GM10847 (cell line): Measurements from ENCODE around the gene MPHOSPH9.

Experiments used
- POLR2A ChIP-seq: IDR thresholded peaks from 2 replicates; pipeline ENCODE4 v1.6.1; 2011; ENCODE audit not compliant: insufficient read length; ENCODE audit errors: extremely low read depth

The MPHOSPH9 gene

DNA sequence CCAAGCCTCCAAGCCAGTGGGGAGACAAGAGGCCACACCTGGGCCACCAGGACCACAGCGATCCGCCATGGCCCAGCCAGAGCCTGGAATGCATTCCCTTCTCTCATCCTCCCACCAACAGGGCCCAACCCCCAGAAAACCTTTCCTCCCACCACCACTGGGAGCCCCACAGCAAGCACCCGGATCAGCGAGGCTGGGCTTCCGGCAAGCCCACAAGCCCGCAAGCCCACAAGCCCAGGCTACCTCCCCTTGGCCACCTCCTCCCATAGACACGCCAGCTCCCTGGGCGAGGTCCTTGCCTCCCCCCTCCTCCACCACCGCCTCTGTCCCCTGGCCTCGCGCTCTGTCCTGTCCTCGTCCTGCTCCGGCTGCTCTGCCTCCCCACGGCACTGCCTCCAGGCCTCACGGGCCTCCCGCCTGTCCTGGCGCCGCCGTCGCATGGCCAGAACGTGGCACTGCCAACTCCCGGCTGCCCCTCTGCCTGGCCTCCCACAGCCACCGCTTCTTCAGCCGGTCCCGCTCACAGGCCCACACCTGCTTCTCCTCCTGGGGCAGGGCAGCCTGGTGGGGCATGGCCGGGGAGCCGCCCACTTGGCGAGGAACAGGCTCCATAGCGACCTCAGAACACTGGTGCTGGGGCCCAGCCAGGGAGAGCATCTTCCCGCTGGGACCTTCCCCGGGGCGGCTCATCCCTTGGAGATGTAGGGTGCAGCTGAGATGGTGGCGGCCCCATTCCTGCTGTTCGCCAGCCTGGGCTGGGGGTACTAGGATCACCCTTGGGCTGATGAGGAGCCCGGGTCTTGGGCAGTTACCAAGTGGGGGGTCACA is 33.1 kb upstream of the MPHOSPH9 start:
- no peak for TF ChIP-seq POLR2A

DNA sequence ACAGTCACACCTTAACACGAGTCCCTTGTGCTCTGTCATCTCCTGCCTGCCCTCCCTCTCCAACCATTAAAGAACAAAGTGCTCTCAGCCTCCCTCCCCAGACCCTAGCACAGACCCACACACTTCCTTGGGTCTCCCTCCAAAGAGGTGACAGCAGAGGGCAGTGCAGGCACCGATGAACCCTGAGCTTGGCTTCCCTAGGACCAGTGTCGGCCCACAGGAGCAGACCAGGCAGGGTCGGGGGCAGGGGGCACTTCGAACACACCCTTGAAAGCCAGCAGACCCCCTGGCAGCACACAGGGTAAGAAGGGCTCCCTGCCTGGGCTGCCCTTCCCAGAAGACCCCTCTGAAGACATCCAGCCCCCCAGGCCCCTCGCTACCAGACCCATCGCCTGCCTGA is 31.7 kb upstream of the MPHOSPH9 start:
- no peak for TF ChIP-seq POLR2A

DNA sequence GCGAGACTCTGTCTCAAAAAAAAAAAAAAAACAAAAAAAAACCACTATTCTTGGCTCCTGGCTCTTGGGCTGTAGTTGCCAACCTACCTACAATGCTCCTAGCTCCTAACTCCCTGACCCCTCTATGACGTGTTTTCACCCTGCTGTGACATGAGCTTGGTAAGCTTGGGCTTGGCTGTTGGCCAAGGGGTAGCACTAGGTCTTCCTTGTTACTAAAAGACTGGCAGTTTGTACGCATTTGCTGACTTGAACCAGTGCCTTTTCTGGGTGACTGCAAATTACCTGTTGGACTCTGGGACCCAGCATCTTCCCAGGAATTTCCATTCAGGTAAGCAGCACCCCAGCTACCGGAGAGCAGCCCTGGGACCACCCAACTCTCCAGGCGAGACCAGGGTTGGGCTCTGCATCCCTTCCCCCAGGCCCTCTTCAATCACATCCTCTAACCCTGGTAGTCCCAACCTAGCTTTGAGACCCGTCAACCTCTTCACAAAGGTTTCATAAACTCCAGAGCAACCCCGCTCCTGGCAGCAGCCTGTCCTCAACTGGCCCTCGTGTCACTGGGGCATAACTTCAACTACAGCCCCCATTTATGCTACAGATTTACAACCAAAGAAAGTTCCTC is 30.4 kb upstream of the MPHOSPH9 start:
- no peak for TF ChIP-seq POLR2A

DNA sequence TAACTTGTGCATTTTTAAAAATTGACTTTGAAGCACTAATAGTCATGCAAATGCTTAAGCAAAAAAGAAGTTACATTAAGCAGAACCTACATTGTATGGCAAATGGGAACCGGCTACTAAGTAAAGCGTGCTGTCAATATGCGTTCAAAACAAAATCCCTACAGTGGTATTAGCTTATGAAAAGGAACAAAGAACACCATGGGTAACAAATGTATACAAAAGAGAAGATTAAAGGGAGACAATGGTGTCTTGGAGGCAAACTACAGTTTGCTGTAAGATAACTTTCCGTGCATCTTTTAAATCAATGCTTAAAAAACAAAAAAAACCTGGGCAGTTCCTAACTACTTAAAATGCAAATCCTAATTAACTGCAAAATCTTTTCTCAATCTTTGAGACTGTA is 28.3 kb upstream of the MPHOSPH9 start:
- no peak for TF ChIP-seq POLR2A

DNA sequence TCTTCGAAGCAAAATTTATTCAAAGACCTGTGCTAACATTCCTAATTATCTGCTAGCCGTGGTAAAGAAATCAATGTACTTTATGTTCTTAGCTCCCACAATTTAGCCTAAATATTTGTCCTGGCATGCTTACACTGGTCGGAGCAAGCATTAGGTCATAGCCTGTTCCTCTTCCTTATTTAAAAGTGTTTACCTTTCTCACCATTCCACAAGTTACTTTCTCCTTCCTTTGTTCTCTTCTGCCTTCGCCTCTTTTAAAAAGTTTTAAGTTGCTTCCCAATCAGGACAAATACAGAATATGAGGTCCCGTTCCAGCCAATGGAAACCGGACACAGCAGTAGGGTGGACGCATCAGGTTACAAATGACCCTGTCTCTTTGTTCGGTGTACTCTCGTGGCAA is 27.1 kb upstream of the MPHOSPH9 start:
- TF ChIP-seq POLR2A: no peak

DNA sequence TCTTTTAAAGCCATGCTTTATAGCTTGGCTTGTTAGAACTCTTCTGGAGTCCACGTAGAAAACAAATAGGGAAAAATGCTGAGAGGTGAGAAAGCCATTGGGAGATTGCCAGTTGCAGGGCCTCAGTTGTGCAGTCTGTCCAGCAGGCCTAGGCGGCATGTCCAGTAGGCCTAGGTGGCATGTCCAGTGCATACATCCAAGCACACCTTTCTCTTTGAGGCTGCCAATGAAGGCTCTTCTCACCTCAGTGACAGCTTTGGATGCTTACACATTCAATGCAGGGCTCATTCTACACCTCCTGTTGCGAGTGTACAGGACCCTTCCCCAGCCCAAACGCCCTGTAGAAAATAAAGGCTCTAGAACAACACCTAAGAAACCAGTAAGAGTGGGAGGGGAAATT is 25.7 kb upstream of the MPHOSPH9 start:
- TF ChIP-seq POLR2A: no peak

DNA sequence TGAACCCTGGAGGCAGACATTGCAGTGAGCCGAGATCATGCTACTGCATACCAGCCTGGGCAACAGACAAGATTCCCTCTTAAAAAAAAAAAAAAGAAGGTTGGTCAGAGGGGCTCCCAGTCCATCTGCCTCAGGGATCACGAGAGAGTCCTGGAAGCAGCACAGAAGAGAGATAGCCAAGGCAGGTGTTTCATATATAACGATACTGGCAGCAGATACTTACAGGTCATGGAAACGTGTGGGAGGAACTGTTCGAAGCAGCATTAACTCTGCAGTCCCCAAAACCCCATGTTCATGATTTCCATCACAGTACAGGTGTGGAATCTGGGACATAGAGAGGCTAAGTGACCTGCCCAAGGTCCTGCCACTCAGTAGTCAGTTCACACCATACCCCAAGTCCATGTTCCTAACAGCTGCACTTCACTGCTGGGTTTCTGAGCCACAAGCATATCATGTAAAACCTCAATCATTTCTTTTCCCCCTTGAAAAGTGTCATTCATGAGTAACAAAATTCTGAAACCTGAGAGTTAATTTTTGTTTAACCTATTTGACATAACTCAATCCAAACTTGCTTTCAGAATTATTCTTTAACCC is 22.0 kb upstream of the MPHOSPH9 start:
- TF ChIP-seq POLR2A: no peak

DNA sequence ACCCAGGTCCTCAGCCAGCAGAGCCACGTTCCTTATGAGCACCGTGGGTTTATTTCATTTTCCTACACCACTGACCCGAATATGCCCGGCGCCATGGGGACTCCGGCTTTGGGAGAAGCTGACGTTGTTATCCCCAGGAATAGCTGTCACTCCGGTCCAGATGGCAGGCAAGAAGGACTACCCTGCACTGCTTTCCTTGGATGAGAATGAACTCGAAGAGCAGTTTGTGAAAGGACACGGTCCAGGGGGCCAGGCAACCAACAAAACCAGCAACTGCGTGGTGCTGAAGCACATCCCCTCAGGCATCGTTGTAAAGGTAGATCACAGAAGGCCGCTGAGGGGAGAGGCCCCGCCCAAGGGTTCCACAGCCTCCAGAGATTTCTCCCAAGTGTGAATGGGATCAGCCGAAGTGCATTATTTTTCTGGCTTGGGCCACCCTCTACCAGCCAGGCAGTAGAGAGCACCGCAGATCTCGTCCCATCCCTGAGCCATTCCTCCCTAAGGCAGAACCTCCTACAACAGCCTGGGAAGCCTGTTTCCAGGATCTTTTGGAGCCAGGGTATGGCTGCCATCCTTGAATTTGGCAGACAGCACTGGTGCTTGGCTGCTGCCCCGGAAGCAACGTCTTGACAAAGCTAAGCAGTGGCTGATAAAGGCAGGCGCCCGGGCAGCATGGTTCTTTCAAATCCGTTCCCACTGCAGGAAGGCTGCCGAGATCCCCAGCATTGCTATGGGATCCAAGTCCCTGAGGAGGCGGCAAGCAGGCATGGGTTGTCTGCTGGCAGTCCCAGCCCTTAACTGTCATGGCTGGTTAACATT is 20.9 kb upstream of the MPHOSPH9 start:
- TF ChIP-seq POLR2A: no peak

DNA sequence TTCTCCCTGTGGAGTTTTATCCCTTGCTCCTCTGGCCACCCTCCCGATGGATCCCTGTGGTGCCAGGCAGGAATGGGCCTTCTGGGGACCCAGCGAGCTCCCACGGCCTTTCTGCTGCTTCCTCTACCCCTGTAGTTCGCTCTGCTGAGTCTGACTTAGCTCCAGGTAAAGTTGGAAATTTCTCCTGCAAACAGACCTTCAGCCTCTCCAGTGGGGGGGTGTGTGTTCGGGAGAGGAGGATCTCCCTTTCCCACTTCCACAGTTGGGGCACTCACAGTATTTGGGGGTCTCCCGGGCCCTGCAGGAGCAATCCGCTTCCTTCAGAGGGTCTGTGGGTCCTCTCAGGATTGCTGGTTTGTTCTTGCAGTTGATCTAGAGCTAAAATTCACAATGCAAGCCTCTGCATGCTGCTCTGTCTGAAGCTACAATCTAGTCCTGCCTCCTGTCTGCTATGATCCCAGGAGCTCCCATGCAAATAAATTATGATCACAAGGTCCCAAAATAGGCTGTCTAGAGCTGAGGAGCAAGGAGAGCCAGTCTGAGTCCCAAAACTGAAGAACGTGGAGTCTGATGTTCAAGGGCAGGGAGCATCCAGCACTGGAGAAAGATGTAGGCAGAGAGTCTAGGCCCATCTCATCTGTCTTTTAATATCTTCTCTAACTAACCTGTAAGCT is 18.6 kb upstream of the MPHOSPH9 start:
- TF ChIP-seq POLR2A: no peak

DNA sequence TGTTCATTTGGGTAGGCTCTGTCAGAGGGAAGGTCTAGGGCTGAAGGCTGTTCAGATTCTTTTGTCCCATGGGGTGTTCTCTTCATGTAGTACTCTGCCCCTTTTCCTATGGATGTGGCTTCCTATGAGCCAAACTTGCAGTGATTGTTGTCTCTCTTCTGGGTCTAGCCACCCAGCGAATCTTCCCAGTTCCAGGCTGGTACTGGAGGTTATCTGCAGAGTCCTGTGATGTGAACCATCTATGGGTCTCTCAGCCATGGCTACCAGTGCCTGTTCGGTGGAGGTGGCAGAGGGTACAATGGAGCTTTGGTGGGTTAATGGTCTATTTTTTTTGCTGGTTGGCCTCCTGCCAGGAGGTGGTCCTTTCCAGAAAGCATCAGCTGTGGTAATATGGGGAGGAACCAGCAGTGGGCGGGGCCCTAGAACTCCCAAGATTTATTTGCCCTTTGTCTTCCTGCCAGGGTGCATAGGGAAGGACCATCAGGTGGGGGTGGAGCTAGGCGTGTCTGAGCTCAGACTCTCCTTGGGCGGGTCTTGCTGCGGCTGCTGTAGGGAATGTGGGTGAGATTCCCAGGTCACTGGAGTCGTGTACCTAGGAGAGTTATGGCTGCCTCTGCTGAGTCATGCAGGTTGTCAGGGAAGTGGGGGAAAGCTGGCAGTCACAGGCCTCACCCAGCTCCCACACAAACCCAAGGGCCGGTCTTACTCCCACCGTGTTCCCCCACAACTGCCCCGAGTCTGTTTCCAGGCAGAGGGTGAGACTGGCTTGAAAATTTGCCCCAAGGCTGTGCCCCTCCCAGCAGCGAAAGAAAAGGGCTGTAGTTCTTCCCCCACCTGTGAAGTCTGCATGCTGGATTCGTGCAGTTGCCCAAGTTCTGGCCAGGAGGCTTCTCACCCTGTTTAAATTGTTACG is 17.8 kb upstream of the MPHOSPH9 start:
- TF ChIP-seq POLR2A: no peak

DNA sequence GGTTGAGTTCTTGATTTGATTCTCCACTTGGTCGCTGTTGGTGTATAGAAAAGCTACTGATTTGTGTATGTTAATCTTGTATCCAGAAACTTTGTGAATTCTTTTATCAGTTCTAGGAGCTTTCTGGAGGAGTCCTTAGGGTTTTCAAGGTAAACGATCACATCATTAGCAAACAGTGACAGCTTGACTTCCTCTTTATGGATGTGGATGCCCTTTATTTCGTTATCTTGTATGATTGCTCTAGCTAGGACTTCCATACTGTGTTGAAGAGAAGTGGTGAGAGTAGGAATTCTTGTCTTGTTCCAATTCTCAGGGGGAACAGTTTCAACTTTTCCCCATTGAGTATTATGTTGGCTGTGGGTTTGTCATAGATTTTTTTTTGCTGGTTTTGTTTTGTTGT is 12.7 kb upstream of the MPHOSPH9 start:
- no peak for TF ChIP-seq POLR2A

DNA sequence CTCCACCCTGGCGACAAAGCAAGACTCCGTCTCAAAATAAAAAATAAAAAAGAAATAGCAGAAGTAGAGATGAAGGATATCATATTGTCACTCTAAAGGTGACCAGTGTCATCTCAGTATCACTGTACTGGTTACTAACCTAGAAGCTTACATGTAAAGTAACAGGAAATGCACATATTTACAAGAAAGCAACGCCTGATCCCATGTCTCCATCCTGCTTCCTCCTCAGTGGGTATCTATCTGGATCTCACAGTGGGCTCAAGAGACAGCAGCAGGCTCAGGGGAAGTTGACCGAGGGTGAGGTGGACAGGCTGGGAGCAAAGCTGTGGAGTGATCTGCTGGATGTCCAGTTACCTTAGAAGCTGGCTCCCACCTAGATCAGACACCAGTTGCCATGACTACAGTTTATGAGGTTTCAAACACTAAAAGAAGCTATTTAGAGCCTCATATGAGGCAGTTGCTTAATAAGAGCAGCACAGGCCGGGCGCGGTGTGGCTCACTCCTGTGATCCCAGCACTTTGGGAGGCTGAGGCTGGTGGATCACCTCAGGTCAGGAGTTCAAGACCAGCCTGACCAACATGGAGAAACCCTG is 10.8 kb upstream of the MPHOSPH9 start:
- TF ChIP-seq POLR2A: no peak

DNA sequence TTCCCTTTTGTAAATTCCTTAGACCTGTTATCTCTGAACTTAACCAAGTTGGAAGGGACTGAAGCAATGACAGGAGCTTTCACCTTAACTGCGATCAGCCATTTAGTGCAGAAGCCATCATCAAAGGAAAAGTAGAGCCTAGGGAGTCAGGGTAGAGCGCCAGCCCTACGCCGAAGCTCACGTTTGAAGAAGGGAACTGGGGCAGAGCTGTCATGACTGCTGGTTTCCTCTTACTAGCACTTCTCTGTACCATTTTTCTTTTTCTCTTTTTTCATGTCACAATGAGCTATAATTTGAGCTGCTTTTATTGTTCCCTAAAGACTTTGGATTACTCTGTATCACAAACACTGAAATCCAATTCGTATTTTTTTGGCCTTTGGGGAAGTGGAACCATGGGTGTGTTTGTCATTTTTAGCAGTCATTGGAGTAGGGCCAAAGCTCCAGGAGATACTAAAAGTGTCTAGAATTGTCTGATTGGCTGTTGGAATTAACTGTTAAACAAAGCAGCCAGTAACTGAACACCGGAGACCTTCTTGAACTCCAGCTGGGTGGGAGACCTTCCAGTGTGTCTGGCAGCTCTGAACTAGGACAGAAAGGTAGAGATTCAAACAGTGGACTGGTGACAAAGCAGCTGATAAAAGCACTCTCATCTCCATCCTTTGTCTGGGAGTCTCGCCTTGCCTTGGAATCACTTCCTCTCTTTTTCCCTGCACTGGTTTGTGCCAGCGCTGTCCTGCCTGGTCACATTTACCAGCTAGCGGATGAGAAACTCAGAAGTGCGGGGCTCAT is 9.4 kb upstream of the MPHOSPH9 start:
- no peak for TF ChIP-seq POLR2A

DNA sequence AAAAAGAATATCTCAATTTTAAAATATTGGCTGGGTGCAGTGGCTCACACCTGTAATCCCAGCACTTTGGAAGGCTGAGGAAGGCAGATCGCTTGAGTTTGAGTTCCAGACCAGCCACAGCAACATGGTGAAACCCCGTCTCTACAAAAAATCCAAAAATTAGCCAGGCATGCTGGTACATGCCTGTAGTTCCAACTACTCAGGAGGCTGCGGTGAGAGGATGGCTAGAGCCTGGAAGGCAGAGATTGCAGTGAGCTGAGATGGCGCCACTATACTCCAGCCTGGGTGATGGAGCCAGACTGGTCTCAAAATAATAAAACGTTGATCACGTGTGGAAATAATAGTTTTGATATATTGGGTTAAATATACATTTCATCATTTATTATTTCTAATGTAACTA is 6.0 kb upstream of the MPHOSPH9 start:
- no peak for TF ChIP-seq POLR2A
